ENCODE results near the gene TTLL8. TPM values are rescaled to one million over a fixed set of nuclear protein-coding genes. Genes with fewer than 3 reads are reported as not detected.

TTLL8 gene
- total and polyA plus RNA-seq, 4 donors: not detected

GRCh38 chr22:49977578-49977977 lies 80.5 kb downstream of the TTLL8 start:
- H3K9me3 ChIP-seq (ENCODE audit: control insufficient read depth in 4 of 4, low read length in 3 of 4): no peaks in the 10 kb centered on the region

GRCh38 chr22:49976439-49977175 lies 81.5 kb downstream of the TTLL8 start:
- peaks cover 0 to 6% (median 2%) of the 10 kb centered on the region in 4 donors for H3K4me1 ChIP-seq (ENCODE audit: control insufficient read depth in 4 of 4, insufficient read depth in 4 of 4, low read length in 3 of 4)
- 75% methylated on average over 15 of the region's 15 CpGs for WGBS
- H3K36me3 ChIP-seq (ENCODE audit: control insufficient read depth in 4 of 4, insufficient read depth in 3 of 4, low read depth in 1 of 4, low read length in 3 of 4): no peaks in the 10 kb centered on the region
- H3K27ac ChIP-seq (ENCODE audit: low read depth in 1 of 2, low read length in 2 of 2): no peak overlapping the region
- no peak overlapping the region for H3K9ac ChIP-seq (ENCODE audit: low read depth in 1 of 2, low read length in 2 of 2)
- no peak for TF ChIP-seq CTCF (IDR thresholded peaks at IDR 0.05; ENCODE audit: low read depth, low read length, missing input control)
- TF ChIP-seq, protein P1, sequence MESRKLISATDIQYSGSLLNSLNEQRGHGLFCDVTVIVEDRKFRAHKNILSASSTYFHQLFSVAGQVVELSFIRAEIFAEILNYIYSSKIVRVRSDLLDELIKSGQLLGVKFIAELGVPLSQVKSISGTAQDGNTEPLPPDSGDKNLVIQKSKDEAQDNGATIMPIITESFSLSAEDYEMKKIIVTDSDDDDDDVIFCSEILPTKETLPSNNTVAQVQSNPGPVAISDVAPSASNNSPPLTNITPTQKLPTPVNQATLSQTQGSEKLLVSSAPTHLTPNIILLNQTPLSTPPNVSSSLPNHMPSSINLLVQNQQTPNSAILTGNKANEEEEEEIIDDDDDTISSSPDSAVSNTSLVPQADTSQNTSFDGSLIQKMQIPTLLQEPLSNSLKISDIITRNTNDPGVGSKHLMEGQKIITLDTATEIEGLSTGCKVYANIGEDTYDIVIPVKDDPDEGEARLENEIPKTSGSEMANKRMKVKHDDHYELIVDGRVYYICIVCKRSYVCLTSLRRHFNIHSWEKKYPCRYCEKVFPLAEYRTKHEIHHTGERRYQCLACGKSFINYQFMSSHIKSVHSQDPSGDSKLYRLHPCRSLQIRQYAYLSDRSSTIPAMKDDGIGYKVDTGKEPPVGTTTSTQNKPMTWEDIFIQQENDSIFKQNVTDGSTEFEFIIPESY (IDR thresholded peaks at IDR 0.05): no peak
- TF ChIP-seq TAF1 (conservative IDR thresholded peaks at IDR 0.05): no peak
- no peak for DNase-seq (ENCODE audit: low spot score)
- H3K4me3 ChIP-seq (ENCODE audit: low read depth in 1 of 3, low read length in 3 of 3): no peak overlapping the region
- no peaks in the 10 kb centered on the region for H3K9me3 ChIP-seq (ENCODE audit: control insufficient read depth in 4 of 4, low read length in 3 of 4)
- no peaks in the 10 kb centered on the region for H3K27me3 ChIP-seq (ENCODE audit: control insufficient read depth in 4 of 4, insufficient read depth in 4 of 4, low read length in 3 of 4)

More at GRCh38 chr22:49977578-49977977, 80.5 kb downstream of the TTLL8 start:
- Histone ChIP-seq H3K27ac (ENCODE audit: low read depth in 1 of 2, low read length in 2 of 2) (no peak overlapping the region), H3K36me3 (ENCODE audit: control insufficient read depth in 4 of 4, insufficient read depth in 3 of 4, low read depth in 1 of 4, low read length in 3 of 4) (no peaks in the 10 kb centered on the region), H3K4me3 (ENCODE audit: low read depth in 1 of 3, low read length in 3 of 3) (no peak overlapping the region), H3K9ac (ENCODE audit: low read depth in 1 of 2, low read length in 2 of 2) (no peak overlapping the region), H3K27me3 (ENCODE audit: control insufficient read depth in 4 of 4, insufficient read depth in 4 of 4, low read length in 3 of 4) (no peaks in the 10 kb centered on the region), H3K4me1 (ENCODE audit: control insufficient read depth in 4 of 4, insufficient read depth in 4 of 4, low read length in 3 of 4) (no peaks in the 10 kb centered on the region)
- TF ChIP-seq, protein P2, sequence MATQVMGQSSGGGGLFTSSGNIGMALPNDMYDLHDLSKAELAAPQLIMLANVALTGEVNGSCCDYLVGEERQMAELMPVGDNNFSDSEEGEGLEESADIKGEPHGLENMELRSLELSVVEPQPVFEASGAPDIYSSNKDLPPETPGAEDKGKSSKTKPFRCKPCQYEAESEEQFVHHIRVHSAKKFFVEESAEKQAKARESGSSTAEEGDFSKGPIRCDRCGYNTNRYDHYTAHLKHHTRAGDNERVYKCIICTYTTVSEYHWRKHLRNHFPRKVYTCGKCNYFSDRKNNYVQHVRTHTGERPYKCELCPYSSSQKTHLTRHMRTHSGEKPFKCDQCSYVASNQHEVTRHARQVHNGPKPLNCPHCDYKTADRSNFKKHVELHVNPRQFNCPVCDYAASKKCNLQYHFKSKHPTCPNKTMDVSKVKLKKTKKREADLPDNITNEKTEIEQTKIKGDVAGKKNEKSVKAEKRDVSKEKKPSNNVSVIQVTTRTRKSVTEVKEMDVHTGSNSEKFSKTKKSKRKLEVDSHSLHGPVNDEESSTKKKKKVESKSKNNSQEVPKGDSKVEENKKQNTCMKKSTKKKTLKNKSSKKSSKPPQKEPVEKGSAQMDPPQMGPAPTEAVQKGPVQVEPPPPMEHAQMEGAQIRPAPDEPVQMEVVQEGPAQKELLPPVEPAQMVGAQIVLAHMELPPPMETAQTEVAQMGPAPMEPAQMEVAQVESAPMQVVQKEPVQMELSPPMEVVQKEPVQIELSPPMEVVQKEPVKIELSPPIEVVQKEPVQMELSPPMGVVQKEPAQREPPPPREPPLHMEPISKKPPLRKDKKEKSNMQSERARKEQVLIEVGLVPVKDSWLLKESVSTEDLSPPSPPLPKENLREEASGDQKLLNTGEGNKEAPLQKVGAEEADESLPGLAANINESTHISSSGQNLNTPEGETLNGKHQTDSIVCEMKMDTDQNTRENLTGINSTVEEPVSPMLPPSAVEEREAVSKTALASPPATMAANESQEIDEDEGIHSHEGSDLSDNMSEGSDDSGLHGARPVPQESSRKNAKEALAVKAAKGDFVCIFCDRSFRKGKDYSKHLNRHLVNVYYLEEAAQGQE (IDR thresholded peaks at IDR 0.05): no peak
- no peak for TF ChIP-seq FOXA1 (IDR thresholded peaks at IDR 0.05)
- TF ChIP-seq FOXA2 (IDR thresholded peaks at IDR 0.05): no peak
- TF ChIP-seq SP1 (IDR thresholded peaks at IDR 0.05): no peak
- TF ChIP-seq YY1 (IDR thresholded peaks at IDR 0.05): no peak
- no peak for TF ChIP-seq EGR1 (IDR thresholded peaks at IDR 0.05; ENCODE audit: low read depth in 2 of 2)
- TF ChIP-seq, protein P3, sequence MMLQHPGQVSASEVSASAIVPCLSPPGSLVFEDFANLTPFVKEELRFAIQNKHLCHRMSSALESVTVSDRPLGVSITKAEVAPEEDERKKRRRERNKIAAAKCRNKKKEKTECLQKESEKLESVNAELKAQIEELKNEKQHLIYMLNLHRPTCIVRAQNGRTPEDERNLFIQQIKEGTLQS (IDR thresholded peaks at IDR 0.05): no peak
- TF ChIP-seq MAX (IDR thresholded peaks at IDR 0.05): no peak
- no peak for TF ChIP-seq CTCF (IDR thresholded peaks at IDR 0.05; ENCODE audit: low read depth, low read length, missing input control)
- DNase-seq (ENCODE audit: low spot score): no peak
- 92% methylated on average over 14 of the region's 14 CpGs for WGBS
